HG03460 (cell line): Measurements from ENCODE around the gene KCNN3.
"Not testable (repeated sequence)": the region's sequence is repeated elsewhere in the genome, so short reads cannot be mapped to it uniquely, and the experiment has no call there.

ENCODE experiments used
- ATAC-seq: cut with Tn5 transposase; IDR thresholded peaks from one replicate; pipeline ENCODE4 v1.9.1; 2021; ENCODE audit not compliant: unreplicated experiment

The KCNN3 gene

GRCh38 chr1:154670310-154671270, 199.5 kb downstream of the KCNN3 start:
- ATAC-seq, result not testable (repeated sequence)

- no peak for ATAC-seq
Measured at GRCh38 chr1:154669464-154670282, 200.4 kb downstream of the KCNN3 start.

- ATAC-seq, result no peak
Measured at GRCh38 chr1:154666051-154666790, 203.9 kb downstream of the KCNN3 start.

- no peak for ATAC-seq
Measured at GRCh38 chr1:154664331-154665002, 205.6 kb downstream of the KCNN3 start.

GRCh38 chr1:154663471-154664060, 206.5 kb downstream of the KCNN3 start:
- ATAC-seq, result no peak

GRCh38 chr1:154661110-154661509, 209.0 kb downstream of the KCNN3 start:
- ATAC-seq, result no peak

- ATAC-seq, result no peak
Measured at GRCh38 chr1:154659823-154660592, 210.1 kb downstream of the KCNN3 start.

- no peak for ATAC-seq
Measured at GRCh38 chr1:154657556-154657955, 212.5 kb downstream of the KCNN3 start.

- ATAC-seq, result no peak
Measured at GRCh38 chr1:154652893-154653292, 217.2 kb downstream of the KCNN3 start.
